ENCODE measurements around the gene PABPC1L. TPM values are rescaled to one million over a fixed set of nuclear protein-coding genes. Genes with fewer than 3 reads are reported as not detected.

PABPC1L gene
- total RNA-seq, 2 donors from 2014 or later, result 129 to 142 TPM

- Mint-ChIP-seq H3K4me1 (peaks cover 39% of the 10 kb centered on the region), H3K9me3 (no peaks in the 10 kb centered on the region), H3K27me3 (ENCODE audit: insufficient read depth) (peaks cover 2% of the 10 kb centered on the region), H3K27ac (no peak overlapping the region), H3K36me3 (ENCODE audit: low read depth) (peaks cover 15% of the 10 kb centered on the region), H3K4me3 (no peak overlapping the region)
- no peak for DNase-seq
- 93 to 96% methylated on average over 2 to 3 of the region's 3 CpGs for WGBS, 2 experiments (ENCODE audit: insufficient coverage in 1 of 2, insufficient read length in 1 of 2)
- no peaks in the 10 kb centered on the region for H3K9me3 ChIP-seq (ENCODE audit: control insufficient read depth, low read length)
- H3K9ac ChIP-seq (ENCODE audit: extremely low read depth, low read length, poor library complexity, severe bottlenecking), result no peak overlapping the region
- peaks cover 9% of the 10 kb centered on the region for H3K4me1 ChIP-seq (ENCODE audit: control insufficient read depth, insufficient read depth, low read length)
- peaks cover under 1% of the 10 kb centered on the region for H3K27me3 ChIP-seq (ENCODE audit: control insufficient read depth, insufficient read depth, low read length, poor library complexity, severe bottlenecking)
- peaks cover 16% of the 10 kb centered on the region for H3K36me3 ChIP-seq (ENCODE audit: control insufficient read depth, insufficient read depth, low read length)
- no peak for TF ChIP-seq CTCF (conservative IDR thresholded peaks at IDR 0.05)
- no peak overlapping the region for H3K4me3 ChIP-seq (ENCODE audit: low read length)
- no peak overlapping the region for H3K27ac ChIP-seq (ENCODE audit: low read depth, low read length)
Observed at GRCh38 chr20:44969300-44969894, 59.5 kb downstream of the PABPC1L start.

- no peak overlapping the region for H3K4me3 ChIP-seq (ENCODE audit: low read length)
- no peak for DNase-seq
- Mint-ChIP-seq H3K36me3 (ENCODE audit: low read depth) (peaks cover 23% of the 10 kb centered on the region), H3K4me1 (peaks cover 39% of the 10 kb centered on the region), H3K4me3 (no peak overlapping the region), H3K9me3 (no peaks in the 10 kb centered on the region), H3K27ac (peak overlapping the region; percentile 68), H3K27me3 (ENCODE audit: insufficient read depth) (no peaks in the 10 kb centered on the region)
- 94% methylated on average over 1 of the region's 1 CpG; no CpG with 5 or more reads in 1 of the 2 experiments for WGBS, 2 experiments (ENCODE audit: insufficient coverage in 1 of 2, insufficient read length in 1 of 2)
- H3K9ac ChIP-seq (ENCODE audit: extremely low read depth, low read length, poor library complexity, severe bottlenecking), result no peak overlapping the region
- H3K9me3 ChIP-seq (ENCODE audit: control insufficient read depth, low read length), result no peaks in the 10 kb centered on the region
- peaks cover 25% of the 10 kb centered on the region for H3K36me3 ChIP-seq (ENCODE audit: control insufficient read depth, insufficient read depth, low read length)
- peaks cover 8% of the 10 kb centered on the region for H3K4me1 ChIP-seq (ENCODE audit: control insufficient read depth, insufficient read depth, low read length)
- no peak for TF ChIP-seq CTCF (conservative IDR thresholded peaks at IDR 0.05)
- no peak overlapping the region for H3K27ac ChIP-seq (ENCODE audit: low read depth, low read length)
- no peaks in the 10 kb centered on the region for H3K27me3 ChIP-seq (ENCODE audit: control insufficient read depth, insufficient read depth, low read length, poor library complexity, severe bottlenecking)
Observed at GRCh38 chr20:44970243-44970757, 60.4 kb downstream of the PABPC1L start.

GRCh38 chr20:44973053-44973452, 63.2 kb downstream of the PABPC1L start:
- H3K4me1 Mint-ChIP-seq, result peaks cover 27% of the 10 kb centered on the region
- peaks cover 39% of the 10 kb centered on the region for H3K36me3 ChIP-seq (ENCODE audit: control insufficient read depth, insufficient read depth, low read length)
- H3K9me3 Mint-ChIP-seq, result no peaks in the 10 kb centered on the region
- H3K36me3 Mint-ChIP-seq (ENCODE audit: low read depth), result peaks cover 28% of the 10 kb centered on the region
- no peak overlapping the region for H3K9ac ChIP-seq (ENCODE audit: extremely low read depth, low read length, poor library complexity, severe bottlenecking)
- peaks cover 5% of the 10 kb centered on the region for H3K4me1 ChIP-seq (ENCODE audit: control insufficient read depth, insufficient read depth, low read length)
- H3K27ac ChIP-seq (ENCODE audit: low read depth, low read length), result no peak overlapping the region
- no peaks in the 10 kb centered on the region for H3K9me3 ChIP-seq (ENCODE audit: control insufficient read depth, low read length)
- no peaks in the 10 kb centered on the region for H3K27me3 Mint-ChIP-seq (ENCODE audit: insufficient read depth)
- H3K27ac Mint-ChIP-seq, result no peak overlapping the region
- no peak for DNase-seq
- H3K4me3 Mint-ChIP-seq, result no peak overlapping the region
- H3K27me3 ChIP-seq (ENCODE audit: control insufficient read depth, insufficient read depth, low read length, poor library complexity, severe bottlenecking), result no peaks in the 10 kb centered on the region
- TF ChIP-seq CTCF (conservative IDR thresholded peaks at IDR 0.05), result no peak
- WGBS, 2 experiments (ENCODE audit: insufficient coverage in 1 of 2, insufficient read length in 1 of 2), result 98 to 100% methylated on average over 2 of the region's 2 CpGs
- no peak overlapping the region for H3K4me3 ChIP-seq (ENCODE audit: low read length)
